ENCODE results near the gene MTCL1.

Gene MTCL1

DNA sequence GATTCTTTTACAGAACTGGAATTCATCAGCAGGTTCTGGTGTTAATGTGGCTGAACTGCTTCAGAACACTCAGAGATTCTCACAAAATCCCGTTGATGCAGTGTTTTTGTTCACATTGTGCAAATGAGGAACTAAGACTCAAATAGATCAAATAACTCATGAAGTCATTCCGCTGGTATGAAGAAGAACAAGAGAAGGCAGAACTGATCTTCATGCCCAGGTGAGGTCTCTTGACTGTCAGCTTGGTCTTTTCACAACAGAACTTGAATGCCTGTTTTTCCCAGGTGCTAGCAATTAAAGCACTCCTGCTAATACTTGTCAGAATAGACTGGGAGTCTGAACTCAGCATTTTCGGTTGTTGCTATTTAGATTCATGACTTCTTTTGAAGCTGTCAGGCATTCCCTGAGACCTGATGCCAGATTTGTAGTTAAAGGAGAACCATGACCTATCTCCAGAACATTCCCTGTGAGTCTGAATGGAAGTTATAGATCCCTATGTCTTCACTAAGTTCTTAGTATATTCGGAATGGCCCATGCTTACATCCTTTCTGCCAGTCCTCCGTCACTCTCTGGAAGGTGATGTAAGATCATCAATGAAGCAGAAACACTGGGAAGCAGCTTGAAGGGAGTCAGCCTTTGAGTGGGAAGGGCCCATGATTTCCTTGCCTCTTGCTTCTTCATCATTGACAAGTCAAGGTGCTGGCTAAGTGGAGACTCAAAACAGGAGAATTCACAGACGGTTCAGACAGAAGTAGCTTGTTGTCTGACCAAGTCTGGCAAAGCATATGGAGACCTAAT lies 155.7 kb downstream of the MTCL1 start:
- no peaks in the 10 kb centered on the region for H3K36me3 ChIP-seq (ENCODE audit: insufficient read depth, low read length)
- H3K9me3 ChIP-seq (ENCODE audit: control insufficient read depth, insufficient read depth, low read length): no peaks in the 10 kb centered on the region
- no peaks in the 10 kb centered on the region for H3K4me1 ChIP-seq (ENCODE audit: insufficient read depth, low read length)
- H3K9ac ChIP-seq (ENCODE audit: low read depth, low read length): no peak overlapping the region

DNA sequence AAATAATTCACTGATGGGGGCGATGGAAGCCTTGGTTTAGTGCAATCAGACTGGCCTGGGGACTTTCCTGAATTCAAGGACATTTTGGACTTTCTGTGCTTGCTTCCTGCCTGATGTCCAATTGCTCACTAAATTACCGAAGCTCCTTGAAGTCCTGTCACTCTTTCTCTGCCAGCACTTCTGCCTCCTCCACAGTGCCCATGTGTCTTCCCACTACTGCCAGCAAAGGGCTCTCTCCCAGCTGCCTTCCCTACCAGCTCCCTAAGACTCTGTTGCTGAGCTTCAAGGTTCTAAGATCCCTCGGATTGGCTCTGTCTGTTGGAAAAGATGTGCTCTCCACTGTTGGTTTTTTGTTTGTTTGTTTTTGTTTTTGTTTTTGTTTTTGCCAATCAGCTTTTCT lies 158.1 kb downstream of the MTCL1 start:
- Histone ChIP-seq H3K9me3 (ENCODE audit: control insufficient read depth, insufficient read depth, low read length) (no peaks in the 10 kb centered on the region), H3K9ac (ENCODE audit: low read depth, low read length) (no peak overlapping the region), H3K36me3 (ENCODE audit: insufficient read depth, low read length) (no peaks in the 10 kb centered on the region), H3K4me1 (ENCODE audit: insufficient read depth, low read length) (no peaks in the 10 kb centered on the region)

GRCh38 chr18:8865934-8866333 lies 160.6 kb downstream of the MTCL1 start:
- Histone ChIP-seq H3K9me3 (ENCODE audit: control insufficient read depth, insufficient read depth, low read length) (no peaks in the 10 kb centered on the region), H3K4me1 (ENCODE audit: insufficient read depth, low read length) (no peaks in the 10 kb centered on the region), H3K36me3 (ENCODE audit: insufficient read depth, low read length) (no peaks in the 10 kb centered on the region), H3K9ac (ENCODE audit: low read depth, low read length) (no peak overlapping the region)

- no peaks in the 10 kb centered on the region for H3K4me1 ChIP-seq (ENCODE audit: insufficient read depth, low read length)
- no peaks in the 10 kb centered on the region for H3K9me3 ChIP-seq (ENCODE audit: control insufficient read depth, insufficient read depth, low read length)
- no peak overlapping the region for H3K9ac ChIP-seq (ENCODE audit: low read depth, low read length)
- H3K36me3 ChIP-seq (ENCODE audit: insufficient read depth, low read length): no peaks in the 10 kb centered on the region
Observed at GRCh38 chr18:8866679-8867078, 161.3 kb downstream of the MTCL1 start.

DNA sequence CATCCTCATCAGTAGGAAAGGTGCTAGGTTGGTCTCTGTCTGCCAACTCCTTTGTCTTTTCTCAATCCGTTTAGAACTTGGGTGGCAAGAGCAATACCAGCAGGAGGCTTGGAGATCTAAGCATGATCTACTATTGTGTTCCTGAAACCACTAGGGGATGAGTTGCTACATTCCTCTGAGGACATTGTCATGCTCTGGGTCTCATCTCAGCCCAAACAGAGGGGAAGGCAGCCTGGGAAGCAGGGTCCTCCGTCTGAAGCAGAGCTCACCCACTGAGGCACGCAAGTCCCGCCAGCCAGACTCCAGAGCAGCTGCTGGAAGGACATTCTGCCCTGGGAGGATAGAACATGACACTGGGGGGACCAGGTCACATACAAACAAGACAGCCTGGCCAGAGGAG lies 162.9 kb downstream of the MTCL1 start:
- Histone ChIP-seq H3K9ac (ENCODE audit: low read depth, low read length) (no peak overlapping the region), H3K9me3 (ENCODE audit: control insufficient read depth, insufficient read depth, low read length) (no peaks in the 10 kb centered on the region), H3K36me3 (ENCODE audit: insufficient read depth, low read length) (no peaks in the 10 kb centered on the region), H3K4me1 (ENCODE audit: insufficient read depth, low read length) (no peaks in the 10 kb centered on the region)

DNA sequence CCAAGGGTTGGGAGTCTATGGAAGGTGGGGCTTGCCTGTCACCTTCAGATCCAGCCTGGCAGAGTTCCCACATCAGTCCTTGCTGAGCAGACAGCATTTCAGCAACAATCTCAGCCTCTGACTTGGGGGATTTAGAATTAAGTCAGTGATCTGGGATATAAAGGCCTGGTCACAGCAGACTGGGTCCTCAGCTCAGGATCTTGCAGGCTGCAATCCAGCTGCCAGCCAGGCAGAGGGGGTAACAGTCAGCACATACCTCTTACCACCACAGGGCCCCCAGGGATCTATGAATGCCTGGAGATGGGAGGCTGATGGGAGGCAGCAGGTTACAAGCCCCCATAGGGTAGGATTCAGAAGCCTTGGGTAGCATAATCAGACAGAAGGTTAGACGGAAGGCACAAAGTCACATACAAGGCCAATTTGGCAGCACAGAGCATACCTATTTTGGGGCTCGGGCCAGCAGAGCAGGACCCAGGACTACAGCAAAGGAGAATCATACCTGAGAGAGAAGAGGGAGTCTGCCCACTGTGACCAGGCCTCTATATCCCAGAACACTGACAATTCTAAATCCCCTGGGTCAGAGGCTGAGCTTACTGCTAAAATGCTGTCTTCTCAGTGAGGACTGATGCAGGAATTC lies 163.5 kb downstream of the MTCL1 start:
- Histone ChIP-seq H3K9me3 (ENCODE audit: control insufficient read depth, insufficient read depth, low read length) (no peaks in the 10 kb centered on the region), H3K36me3 (ENCODE audit: insufficient read depth, low read length) (no peaks in the 10 kb centered on the region), H3K4me1 (ENCODE audit: insufficient read depth, low read length) (no peaks in the 10 kb centered on the region), H3K9ac (ENCODE audit: low read depth, low read length) (no peak overlapping the region)

- Histone ChIP-seq H3K9ac (ENCODE audit: low read depth, low read length) (no peak overlapping the region), H3K9me3 (ENCODE audit: control insufficient read depth, insufficient read depth, low read length) (no peaks in the 10 kb centered on the region), H3K36me3 (ENCODE audit: insufficient read depth, low read length) (no peaks in the 10 kb centered on the region), H3K4me1 (ENCODE audit: insufficient read depth, low read length) (no peaks in the 10 kb centered on the region)
Observed at GRCh38 chr18:8869696-8870095, 164.3 kb downstream of the MTCL1 start.

GRCh38 chr18:8870528-8870927 lies 165.2 kb downstream of the MTCL1 start:
- Histone ChIP-seq H3K9me3 (ENCODE audit: control insufficient read depth, insufficient read depth, low read length) (no peaks in the 10 kb centered on the region), H3K9ac (ENCODE audit: low read depth, low read length) (no peak overlapping the region), H3K4me1 (ENCODE audit: insufficient read depth, low read length) (no peaks in the 10 kb centered on the region), H3K36me3 (ENCODE audit: insufficient read depth, low read length) (no peaks in the 10 kb centered on the region)

DNA sequence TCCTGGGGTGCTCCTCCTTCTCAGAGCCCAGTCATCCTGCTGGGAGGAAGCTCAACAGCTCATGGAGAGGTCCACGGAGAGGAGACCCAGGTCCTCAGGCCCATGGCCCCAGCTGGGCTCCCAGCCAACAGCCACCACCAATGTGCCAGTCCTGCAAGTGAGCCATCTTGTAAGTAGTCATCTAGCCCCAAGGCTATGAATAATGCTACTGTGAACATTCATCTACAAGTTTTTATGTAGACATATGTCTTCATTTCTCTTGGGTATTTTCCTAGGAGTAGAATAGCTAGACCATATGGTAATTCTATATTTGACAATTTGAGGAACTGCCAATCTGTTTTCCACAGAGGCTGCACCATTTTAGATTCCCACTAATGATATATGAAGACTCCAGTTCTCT lies 166.1 kb downstream of the MTCL1 start:
- no peaks in the 10 kb centered on the region for H3K36me3 ChIP-seq (ENCODE audit: insufficient read depth, low read length)
- no peaks in the 10 kb centered on the region for H3K9me3 ChIP-seq (ENCODE audit: control insufficient read depth, insufficient read depth, low read length)
- H3K4me1 ChIP-seq (ENCODE audit: insufficient read depth, low read length): no peaks in the 10 kb centered on the region
- H3K9ac ChIP-seq (ENCODE audit: low read depth, low read length): no peak overlapping the region

DNA sequence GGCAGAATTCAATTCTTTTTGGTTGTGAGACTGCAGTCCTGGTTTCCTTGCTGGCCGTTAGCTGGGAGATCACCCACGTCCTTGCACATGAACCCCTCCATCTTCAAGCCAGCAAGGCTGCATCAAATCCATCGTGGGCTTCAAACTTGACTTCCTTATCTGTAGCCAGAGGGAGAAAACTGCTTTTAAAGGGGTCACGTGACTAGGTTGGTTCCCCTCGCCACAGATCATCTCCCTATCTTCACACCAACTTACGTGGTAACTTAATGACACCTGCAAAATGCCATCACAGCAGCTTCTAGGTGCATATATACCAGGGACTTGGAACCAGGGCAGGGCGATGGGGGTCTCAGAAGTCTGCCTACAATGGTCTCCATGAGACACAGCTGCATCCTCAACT lies 169.5 kb downstream of the MTCL1 start:
- Histone ChIP-seq H3K36me3 (ENCODE audit: insufficient read depth, low read length) (no peaks in the 10 kb centered on the region), H3K4me1 (ENCODE audit: insufficient read depth, low read length) (no peaks in the 10 kb centered on the region), H3K9me3 (ENCODE audit: control insufficient read depth, insufficient read depth, low read length) (no peaks in the 10 kb centered on the region), H3K9ac (ENCODE audit: low read depth, low read length) (no peak overlapping the region)

- H3K9me3 ChIP-seq (ENCODE audit: control insufficient read depth, insufficient read depth, low read length): 0 out of 2 replicates have a peak, but pooled peaks cover 3% of the 10 kb centered on the region
- H3K9ac ChIP-seq (ENCODE audit: low read depth, low read length): no peak overlapping the region
- H3K4me1 ChIP-seq (ENCODE audit: insufficient read depth, low read length): no peaks in the 10 kb centered on the region
- no peaks in the 10 kb centered on the region for H3K36me3 ChIP-seq (ENCODE audit: insufficient read depth, low read length)
Observed at GRCh38 chr18:8876887-8877286, 171.5 kb downstream of the MTCL1 start.

GRCh38 chr18:8881103-8881502 lies 175.7 kb downstream of the MTCL1 start:
- Histone ChIP-seq H3K4me1 (ENCODE audit: insufficient read depth, low read length) (no peaks in the 10 kb centered on the region), H3K36me3 (ENCODE audit: insufficient read depth, low read length) (no peaks in the 10 kb centered on the region), H3K9me3 (ENCODE audit: control insufficient read depth, insufficient read depth, low read length) (peaks cover 6% of the 10 kb centered on the region), H3K9ac (ENCODE audit: low read depth, low read length) (no peak overlapping the region)
